CD14-positive monocyte (primary cell): Measurements from ENCODE around the gene SEPTIN2. TPM values are rescaled to one million over a fixed set of nuclear protein-coding genes. Genes with fewer than 3 reads are reported as not detected.

ENCODE experiments used
- DNase-seq, 3 donors: peaks; one replicate each; pipeline ENCODE4 v3.0.0-alpha.2; 2011 to 2022
- H2AFZ ChIP-seq: 2 replicates; pipeline ENCODE4 v1.6.0; 2012; ENCODE audit warnings: mild to moderate bottlenecking, low read depth, low read length, inconsistent platforms; ENCODE audit not compliant: insufficient read depth, poor library complexity, severe bottlenecking
- H3K27ac ChIP-seq, 2 donors: 1 replicate in 1 of 2; 2 replicates in 1 of 2; pipeline ENCODE4 v1.5.1; 2012 to 2013; ENCODE audit warnings: low read length in 2 of 2, control low read depth in 1 of 2, inconsistent platforms in 1 of 2, low read depth in 1 of 2, mild to moderate bottlenecking in 1 of 2
- H3K27me3 ChIP-seq, 2 donors: one replicate each; pipeline versions ENCODE4 v1.6.0 to v1.6.1; 2011 to 2013; ENCODE audit warnings: low read length in 2 of 2; ENCODE audit not compliant: control insufficient read depth in 2 of 2, insufficient read depth in 2 of 2
- H3K36me3 ChIP-seq, 2 donors: replicated peaks in 1 of 2; 1 replicate in 1 of 2; 2 replicates in 1 of 2; pipeline versions ENCODE4 v1.5.1 to v1.6.1; 2012 to 2013; ENCODE audit warnings: low read length in 2 of 2, control low read depth in 1 of 2, inconsistent platforms in 1 of 2, mild to moderate bottlenecking in 1 of 2; ENCODE audit not compliant: insufficient read depth in 2 of 2, control insufficient read depth in 1 of 2
- H3K4me1 ChIP-seq, 2 donors: 1 replicate in 1 of 2; 2 replicates in 1 of 2; pipeline versions ENCODE4 v1.5.1 to v1.6.1; 2012 to 2013; ENCODE audit warnings: low read length in 2 of 2, control low read depth in 1 of 2, inconsistent platforms in 1 of 2, mild to moderate bottlenecking in 1 of 2, moderate library complexity in 1 of 2; ENCODE audit not compliant: insufficient read depth in 2 of 2, control insufficient read depth in 1 of 2
- H3K4me2 ChIP-seq: replicated peaks from 2 replicates; pipeline ENCODE3; 2012; ENCODE audit warnings: low read length, moderate library complexity, mild to moderate bottlenecking; ENCODE audit not compliant: poor library complexity, severe bottlenecking; ENCODE audit errors: extremely low read depth
- H3K4me3 ChIP-seq, 3 experiments: fragments of 200-600 bp in 1 of 3; sonication (generic) in 1 of 3; replicated peaks in 1 of 3; 1 replicate in 2 of 3; 2 replicates in 1 of 3; pipeline ENCODE4 v1.5.1; 2011 to 2013; ENCODE audit warnings: low read length in 3 of 3, mild to moderate bottlenecking in 3 of 3, control low read depth in 2 of 3, low read depth in 2 of 3, inconsistent platforms in 1 of 3, moderate library complexity in 1 of 3
- H3K79me2 ChIP-seq: 2 replicates; pipeline ENCODE4 v1.6.0; 2012; ENCODE audit warnings: mild to moderate bottlenecking, control low read depth, inconsistent platforms, low read length, moderate library complexity; ENCODE audit not compliant: insufficient read depth
- H3K9ac ChIP-seq: 2 replicates; pipeline ENCODE4 v1.6.0; 2017; ENCODE audit warnings: low read length, mild to moderate bottlenecking; ENCODE audit not compliant: insufficient read depth, poor library complexity, severe bottlenecking
- H3K9me3 ChIP-seq, 2 donors: replicated peaks in 1 of 2; 1 replicate in 1 of 2; 2 replicates in 1 of 2; pipeline versions ENCODE4 v1.5.1 to v1.6.1; 2012 to 2013; ENCODE audit warnings: low read length in 2 of 2, control low read depth in 1 of 2; ENCODE audit not compliant: control insufficient read depth in 1 of 2, insufficient read depth in 1 of 2
- H4K20me1 ChIP-seq: 2 replicates; pipeline ENCODE4 v1.6.0; 2012; ENCODE audit warnings: mild to moderate bottlenecking, low read length, control low read depth, moderate library complexity; ENCODE audit not compliant: insufficient read depth
- H3K27ac Mint-ChIP-seq, 7 donors: one replicate each; pipeline ENCODE4 v1.8.0; 2020; ENCODE audit warnings: mild to moderate bottlenecking in 7 of 7, mixed read lengths in 7 of 7, moderate library complexity in 6 of 7, inconsistent platforms in 2 of 7
- H3K27me3 Mint-ChIP-seq, 3 donors: one replicate each; pipeline ENCODE4 v1.8.0; 2021 to 2022; ENCODE audit warnings: low read depth in 3 of 3, mild to moderate bottlenecking in 3 of 3, mixed read lengths in 3 of 3, moderate library complexity in 3 of 3, inconsistent platforms in 1 of 3
- H3K36me3 Mint-ChIP-seq, 2 donors: one replicate each; pipeline ENCODE4 v1.8.0; 2020; ENCODE audit warnings: mixed read lengths in 2 of 2, inconsistent platforms in 1 of 2, mild to moderate bottlenecking in 1 of 2
- H3K4me1 Mint-ChIP-seq: one replicate; pipeline ENCODE4 v1.8.0; 2020; ENCODE audit warnings: mild to moderate bottlenecking, mixed read lengths
- H3K4me3 Mint-ChIP-seq, 2 donors: one replicate each; pipeline ENCODE4 v1.8.0; 2020; ENCODE audit warnings: mild to moderate bottlenecking in 2 of 2, mixed read lengths in 2 of 2, moderate library complexity in 1 of 2
- H3K9me3 Mint-ChIP-seq, 7 donors: one replicate each; pipeline ENCODE4 v1.8.0; 2020 to 2022; ENCODE audit warnings: mixed read lengths in 7 of 7, mild to moderate bottlenecking in 6 of 7, moderate library complexity in 6 of 7, inconsistent platforms in 2 of 7
- WGBS: methylation state at CpG from one replicate; pipeline ENCODE4 v1.1.5; 2013; ENCODE audit warnings: missing lambda C conversion rate; ENCODE audit not compliant: insufficient coverage; 5-methylcytosine and 5-hydroxymethylcytosine counted together
- intact Hi-C, 2 donors: fragments of 100-400 bp; cut with micrococcal nuclease; formaldehyde crosslinking; loops; one replicate each; pipeline versions ENCODE4 v1.15.0 to v1.15.1; 2023
- polyA plus RNA-seq, 3 donors: library from polyadenylated mRNA; depleted of rRNA in 1 of 3; unstranded in 2 of 3; stranded (reverse) in 1 of 3; fragments of 300-500 nt in 2 of 3; fragments of >200 nt in 1 of 3; fragmentation: Illumina TruSeq in 2 of 3; gene quantifications; 1 replicate in 2 of 3; 2 replicates in 1 of 3; pipeline ENCODE4 v1.2.3, GENCODE V29; 2012 to 2021
- TF ChIP-seq, protein P1 (sequence below): fragments of 200-600 bp; IDR thresholded peaks from one replicate; pipeline ENCODE4 v1.8.0; 2022; ENCODE audit warnings: antibody characterized with exemption, mild to moderate bottlenecking

The SEPTIN2 gene
- polyA plus RNA-seq, 3 donors = 195 to 207 (median 203) TPM

DNA sequence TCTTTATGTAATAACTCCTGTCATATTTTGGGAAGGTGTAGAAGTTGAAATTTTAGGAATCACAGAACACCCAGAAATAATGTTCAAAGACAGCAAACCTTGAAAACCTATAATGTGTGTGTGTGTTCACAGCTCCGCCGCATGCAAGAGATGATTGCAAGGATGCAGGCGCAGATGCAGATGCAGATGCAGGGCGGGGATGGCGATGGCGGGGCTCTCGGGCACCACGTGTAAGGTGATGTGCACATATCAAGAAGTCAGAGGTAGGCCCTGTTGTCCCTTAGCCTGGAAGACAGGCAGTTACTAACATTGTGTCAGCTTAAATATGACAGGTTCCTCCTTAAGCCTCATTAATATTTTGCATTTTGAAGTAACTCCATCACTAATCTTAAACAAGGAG lies 34.2 kb downstream of the SEPTIN2 start:
- peak overlapping the region in 1 of 7 donors; percentile 35 for H3K27ac Mint-ChIP-seq
- Histone ChIP-seq H2AFZ (no peak overlapping the region), H3K36me3 (peaks cover 85 to 98% of the 10 kb centered on the region in 2 donors), H3K27ac (no peak overlapping the region), H4K20me1 (peaks cover 7% of the 10 kb centered on the region), H3K4me3 (no peak overlapping the region), H3K4me2 (no peak overlapping the region), H3K79me2 (no peaks in the 10 kb centered on the region), H3K9ac (no peak overlapping the region), H3K9me3 (no peaks in the 10 kb centered on the region), H3K27me3 (no peaks in the 10 kb centered on the region), H3K4me1 (peaks cover 0 to under 1% of the 10 kb centered on the region in 2 donors)
- WGBS = 94% methylated on average over 8 of the region's 8 CpGs
- H3K4me1 Mint-ChIP-seq = peaks cover 2% of the 10 kb centered on the region
- no peak overlapping the region for H3K4me3 Mint-ChIP-seq
- peaks cover 0 to 2% (median 0%) of the 10 kb centered on the region in 3 donors for H3K27me3 Mint-ChIP-seq
- H3K36me3 Mint-ChIP-seq = peaks cover 83 to 94% of the 10 kb centered on the region in 2 donors
- TF ChIP-seq, protein P1, sequence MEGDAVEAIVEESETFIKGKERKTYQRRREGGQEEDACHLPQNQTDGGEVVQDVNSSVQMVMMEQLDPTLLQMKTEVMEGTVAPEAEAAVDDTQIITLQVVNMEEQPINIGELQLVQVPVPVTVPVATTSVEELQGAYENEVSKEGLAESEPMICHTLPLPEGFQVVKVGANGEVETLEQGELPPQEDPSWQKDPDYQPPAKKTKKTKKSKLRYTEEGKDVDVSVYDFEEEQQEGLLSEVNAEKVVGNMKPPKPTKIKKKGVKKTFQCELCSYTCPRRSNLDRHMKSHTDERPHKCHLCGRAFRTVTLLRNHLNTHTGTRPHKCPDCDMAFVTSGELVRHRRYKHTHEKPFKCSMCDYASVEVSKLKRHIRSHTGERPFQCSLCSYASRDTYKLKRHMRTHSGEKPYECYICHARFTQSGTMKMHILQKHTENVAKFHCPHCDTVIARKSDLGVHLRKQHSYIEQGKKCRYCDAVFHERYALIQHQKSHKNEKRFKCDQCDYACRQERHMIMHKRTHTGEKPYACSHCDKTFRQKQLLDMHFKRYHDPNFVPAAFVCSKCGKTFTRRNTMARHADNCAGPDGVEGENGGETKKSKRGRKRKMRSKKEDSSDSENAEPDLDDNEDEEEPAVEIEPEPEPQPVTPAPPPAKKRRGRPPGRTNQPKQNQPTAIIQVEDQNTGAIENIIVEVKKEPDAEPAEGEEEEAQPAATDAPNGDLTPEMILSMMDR = no peak
- peaks cover 0 to 1% (median 0%) of the 10 kb centered on the region in 7 donors for H3K9me3 Mint-ChIP-seq
- intact Hi-C loops = loop anchor here (10.0 kb wide), 3 partner anchors 75 to 385 kb away; partner anchors contain the start of genes ATG4B (in 2 of the 2), THAP4 (in 2 of the 2) and D2HGDH (in 1 of the 2)
- no peak for DNase-seq

DNA sequence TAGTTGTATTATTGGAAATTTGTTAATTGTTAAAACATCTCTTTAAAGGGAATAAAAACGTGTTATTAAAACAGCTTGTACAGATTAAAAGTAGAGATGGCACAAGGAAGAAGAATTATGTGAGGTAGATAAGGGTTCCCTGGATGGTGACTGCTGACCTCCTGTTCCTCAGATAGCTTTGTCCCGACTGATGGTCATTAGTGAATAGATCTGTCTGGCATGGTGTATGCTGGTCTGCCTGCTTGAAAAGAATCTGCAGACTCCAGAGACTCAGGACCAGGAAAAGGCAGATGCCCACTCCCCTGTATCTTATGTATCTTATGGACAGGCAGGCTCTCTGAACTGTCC lies 34.8 kb downstream of the SEPTIN2 start:
- TF ChIP-seq, protein P1 = no peak
- no peak overlapping the region for H3K27ac Mint-ChIP-seq

More for the DNA sequence above, 34.8 kb downstream of the SEPTIN2 start:
- no peak for DNase-seq
- intact Hi-C loops = loop anchor here (10.0 kb wide), 3 partner anchors 76 to 384 kb away; partner anchors contain the start of genes ATG4B (in 2 of the 2), THAP4 (in 2 of the 2) and D2HGDH (in 1 of the 2)
- Histone ChIP-seq H3K9me3 (no peaks in the 10 kb centered on the region), H3K9ac (no peak overlapping the region), H3K27me3 (no peaks in the 10 kb centered on the region), H3K27ac (no peak overlapping the region), H2AFZ (no peak overlapping the region), H3K4me2 (no peak overlapping the region), H3K4me3 (no peak overlapping the region), H3K36me3 (peaks cover 79 to 92% of the 10 kb centered on the region in 2 donors), H3K79me2 (no peaks in the 10 kb centered on the region), H4K20me1 (peaks cover 10% of the 10 kb centered on the region), H3K4me1 (peaks cover 3 to 5% of the 10 kb centered on the region in 2 donors)
- peaks cover 5% of the 10 kb centered on the region for H3K4me1 Mint-ChIP-seq
- peaks cover 0 to 2% (median 0%) of the 10 kb centered on the region in 7 donors for H3K9me3 Mint-ChIP-seq
- peaks cover 0 to 2% (median 0%) of the 10 kb centered on the region in 3 donors for H3K27me3 Mint-ChIP-seq
- 100% methylated on average over 1 of the region's 2 CpGs for WGBS
- peaks cover 79 to 88% of the 10 kb centered on the region in 2 donors for H3K36me3 Mint-ChIP-seq
- H3K4me3 Mint-ChIP-seq = no peak overlapping the region
